ENCODE measurements around the gene LIMD2. TPM values are rescaled to one million over a fixed set of nuclear protein-coding genes. Genes with fewer than 3 reads are reported as not detected.

Gene LIMD2
- polyA plus RNA-seq, 1 donor: 22.9 TPM

GRCh38 chr17:63682981-63683380 is 16.9 kb downstream of the LIMD2 start:
- DNase-seq: no peak

GRCh38 chr17:63682441-63682840 is 17.5 kb downstream of the LIMD2 start:
- no peak for DNase-seq

- no peak for DNase-seq
Observed at GRCh38 chr17:63681530-63681929, 18.4 kb downstream of the LIMD2 start.

GRCh38 chr17:63680700-63681099 is 19.2 kb downstream of the LIMD2 start:
- no peak for DNase-seq

- DNase-seq: no peak
Observed at GRCh38 chr17:63679214-63679613, 20.7 kb downstream of the LIMD2 start.

- DNase-seq: no peak
Observed at GRCh38 chr17:63676584-63676983, 23.3 kb downstream of the LIMD2 start.

- DNase-seq: peak; percentile 66
Observed at GRCh38 chr17:63675607-63676546, 24.0 kb downstream of the LIMD2 start.

GRCh38 chr17:63675231-63675606 is 24.7 kb downstream of the LIMD2 start:
- no peak for DNase-seq

- DNase-seq: no peak
Observed at GRCh38 chr17:63672856-63673255, 27.1 kb downstream of the LIMD2 start.

- no peak for DNase-seq
Observed at GRCh38 chr17:63665527-63666214, 34.3 kb downstream of the LIMD2 start.

GRCh38 chr17:63659850-63660249 is 40.1 kb downstream of the LIMD2 start:
- DNase-seq: no peak

- DNase-seq: no peak
Observed at GRCh38 chr17:63658366-63658765, 41.6 kb downstream of the LIMD2 start.

GRCh38 chr17:63657786-63658185 is 42.1 kb downstream of the LIMD2 start:
- DNase-seq: no peak

- DNase-seq: no peak
Observed at GRCh38 chr17:63653050-63653449, 46.9 kb downstream of the LIMD2 start.

- DNase-seq: no peak
Observed at GRCh38 chr17:63652106-63652505, 47.8 kb downstream of the LIMD2 start.

GRCh38 chr17:63649813-63650212 is 50.1 kb downstream of the LIMD2 start:
- DNase-seq: no peak

GRCh38 chr17:63647936-63648335 is 52.0 kb downstream of the LIMD2 start:
- no peak for DNase-seq

- no peak for DNase-seq
Observed at GRCh38 chr17:63647065-63647725, 52.7 kb downstream of the LIMD2 start.

GRCh38 chr17:63646488-63646806 is 53.5 kb downstream of the LIMD2 start:
- no peak for DNase-seq

Data from left kidney (tissue), 2 donors.